Activated naive CD8-positive, alpha-beta T cell (primary cell): ENCODE data around the gene AFF4.

Experiments
- H3K27ac Mint-ChIP-seq: one replicate; pipeline ENCODE4 v1.8.0; 2021; ENCODE audit warnings: mixed read lengths
- H3K27me3 Mint-ChIP-seq: one replicate; pipeline ENCODE4 v1.8.0; 2021; ENCODE audit warnings: mixed read lengths
- H3K36me3 Mint-ChIP-seq: one replicate; pipeline ENCODE4 v1.8.0; 2021; ENCODE audit warnings: mixed read lengths
- H3K4me1 Mint-ChIP-seq: one replicate; pipeline ENCODE4 v1.8.0; 2021; ENCODE audit warnings: low read depth, mixed read lengths
- H3K4me3 Mint-ChIP-seq: one replicate; pipeline ENCODE4 v1.8.0; 2021; ENCODE audit warnings: mild to moderate bottlenecking, mixed read lengths
- H3K9me3 Mint-ChIP-seq: one replicate; pipeline ENCODE4 v1.8.0; 2021; ENCODE audit warnings: low read depth, mixed read lengths

AFF4 gene

GRCh38 chr5:132883261-132883834, 80.1 kb downstream of the AFF4 start:
- peaks cover 3% of the 10 kb centered on the region for H3K36me3 Mint-ChIP-seq
- no peak overlapping the region for H3K27ac Mint-ChIP-seq

GRCh38 chr5:132877938-132878337, 85.5 kb downstream of the AFF4 start:
- H3K9me3 Mint-ChIP-seq, result no peaks in the 10 kb centered on the region
- H3K27me3 Mint-ChIP-seq, result no peaks in the 10 kb centered on the region
- peaks cover 6% of the 10 kb centered on the region for H3K36me3 Mint-ChIP-seq
- H3K4me3 Mint-ChIP-seq, result no peak overlapping the region
- H3K4me1 Mint-ChIP-seq, result no peaks in the 10 kb centered on the region
- no peak overlapping the region for H3K27ac Mint-ChIP-seq

More at GRCh38 chr5:132883261-132883834, 80.1 kb downstream of the AFF4 start:
- Mint-ChIP-seq H3K9me3 (no peaks in the 10 kb centered on the region), H3K4me3 (no peak overlapping the region), H3K27me3 (no peaks in the 10 kb centered on the region), H3K4me1 (peaks cover 2% of the 10 kb centered on the region)

GRCh38 chr5:132877466-132877865, 86.0 kb downstream of the AFF4 start:
- no peaks in the 10 kb centered on the region for H3K27me3 Mint-ChIP-seq
- H3K27ac Mint-ChIP-seq, result no peak overlapping the region
- H3K9me3 Mint-ChIP-seq, result no peaks in the 10 kb centered on the region
- H3K4me3 Mint-ChIP-seq, result no peak overlapping the region
- H3K4me1 Mint-ChIP-seq, result no peaks in the 10 kb centered on the region
- H3K36me3 Mint-ChIP-seq, result peaks cover 6% of the 10 kb centered on the region

GRCh38 chr5:132876020-132876759, 87.2 kb downstream of the AFF4 start:
- H3K27me3 Mint-ChIP-seq, result no peaks in the 10 kb centered on the region
- no peaks in the 10 kb centered on the region for H3K4me1 Mint-ChIP-seq
- peaks cover 6% of the 10 kb centered on the region for H3K36me3 Mint-ChIP-seq
- no peak overlapping the region for H3K27ac Mint-ChIP-seq
- H3K9me3 Mint-ChIP-seq, result no peaks in the 10 kb centered on the region
- no peak overlapping the region for H3K4me3 Mint-ChIP-seq

GRCh38 chr5:132873930-132874271, 89.5 kb downstream of the AFF4 start:
- Mint-ChIP-seq H3K27ac (peak overlapping the region; percentile 34), H3K4me3 (no peak overlapping the region), H3K9me3 (no peaks in the 10 kb centered on the region), H3K4me1 (peaks cover 3% of the 10 kb centered on the region), H3K27me3 (no peaks in the 10 kb centered on the region), H3K36me3 (peaks cover 4% of the 10 kb centered on the region)

GRCh38 chr5:132873119-132873929, 90.1 kb downstream of the AFF4 start, which contains the start of gene LEAP2:
Gene LEAP2 (plus strand): TSS chr5:132873668. CDS start chr5:132873695, 27 bp downstream.
- Mint-ChIP-seq H3K27me3 (no peaks in the 10 kb centered on the region), H3K9me3 (no peaks in the 10 kb centered on the region), H3K4me3 (no peak within 1 kb of the TSS), H3K4me1 (peaks cover 6% of the 10 kb centered on the region), H3K27ac (peak within 1 kb of the TSS; percentile 50), H3K36me3 (peaks cover 6% of the 10 kb centered on the region)

GRCh38 chr5:132872788-132873118, 90.7 kb downstream of the AFF4 start:
- no peaks in the 10 kb centered on the region for H3K27me3 Mint-ChIP-seq
- peaks cover 8% of the 10 kb centered on the region for H3K36me3 Mint-ChIP-seq
- no peak overlapping the region for H3K4me3 Mint-ChIP-seq
- peak overlapping the region; percentile 50 for H3K27ac Mint-ChIP-seq
- no peaks in the 10 kb centered on the region for H3K9me3 Mint-ChIP-seq
- H3K4me1 Mint-ChIP-seq, result peaks cover 7% of the 10 kb centered on the region

- Mint-ChIP-seq H3K27ac (peak overlapping the region; percentile 46), H3K4me3 (no peak overlapping the region), H3K27me3 (no peaks in the 10 kb centered on the region), H3K9me3 (no peaks in the 10 kb centered on the region), H3K36me3 (peaks cover 10% of the 10 kb centered on the region), H3K4me1 (peaks cover 15% of the 10 kb centered on the region)
Observed at GRCh38 chr5:132871459-132872284, 91.8 kb downstream of the AFF4 start.

GRCh38 chr5:132870801-132871200, 92.6 kb downstream of the AFF4 start:
- H3K27ac Mint-ChIP-seq, result peak overlapping the region; percentile 46
- H3K9me3 Mint-ChIP-seq, result no peaks in the 10 kb centered on the region

GRCh38 chr5:132868754-132869153, 94.7 kb downstream of the AFF4 start:
- H3K4me3 Mint-ChIP-seq, result peak overlapping the region; percentile 100
- peak overlapping the region; percentile 76 for H3K27ac Mint-ChIP-seq
- H3K4me1 Mint-ChIP-seq, result peaks cover 28% of the 10 kb centered on the region
- H3K36me3 Mint-ChIP-seq, result peaks cover 14% of the 10 kb centered on the region
- H3K9me3 Mint-ChIP-seq, result no peaks in the 10 kb centered on the region
- H3K27me3 Mint-ChIP-seq, result no peaks in the 10 kb centered on the region

More at GRCh38 chr5:132870801-132871200, 92.6 kb downstream of the AFF4 start:
- Mint-ChIP-seq H3K4me1 (peaks cover 21% of the 10 kb centered on the region), H3K36me3 (peaks cover 14% of the 10 kb centered on the region), H3K27me3 (no peaks in the 10 kb centered on the region), H3K4me3 (no peak overlapping the region)

- H3K27me3 Mint-ChIP-seq, result no peaks in the 10 kb centered on the region
- H3K27ac Mint-ChIP-seq, result peak overlapping the region; percentile 100
- H3K4me3 Mint-ChIP-seq, result peak overlapping the region; percentile 100
- H3K9me3 Mint-ChIP-seq, result no peaks in the 10 kb centered on the region
- H3K36me3 Mint-ChIP-seq, result peaks cover 10% of the 10 kb centered on the region
- peaks cover 28% of the 10 kb centered on the region for H3K4me1 Mint-ChIP-seq
Observed at GRCh38 chr5:132867046-132867451, 96.4 kb downstream of the AFF4 start.

GRCh38 chr5:132866342-132867045, 96.9 kb downstream of the AFF4 start, which contains the start of the genes GDF9 and UQCRQ:
Gene GDF9 (minus strand): TSS chr5:132866469. CDS start chr5:132864533, 1,936 bp downstream.
Gene UQCRQ (plus strand): TSS chr5:132866642. CDS start chr5:132866882, 240 bp downstream.
- peak within 1 kb of the TSS; percentile 100 for H3K27ac Mint-ChIP-seq
- H3K27me3 Mint-ChIP-seq, result no peaks in the 10 kb centered on the region
- H3K9me3 Mint-ChIP-seq, result no peaks in the 10 kb centered on the region
- peak within 1 kb of the TSS; percentile 100 for H3K4me3 Mint-ChIP-seq
- peaks cover 10% of the 10 kb centered on the region for H3K36me3 Mint-ChIP-seq
- H3K4me1 Mint-ChIP-seq, result peaks cover 28% of the 10 kb centered on the region

- Mint-ChIP-seq H3K4me1 (peaks cover 28% of the 10 kb centered on the region), H3K4me3 (peak overlapping the region; percentile 100), H3K27ac (peak overlapping the region; percentile 100), H3K9me3 (no peaks in the 10 kb centered on the region), H3K27me3 (no peaks in the 10 kb centered on the region), H3K36me3 (peaks cover 10% of the 10 kb centered on the region)
Observed at GRCh38 chr5:132865668-132866341, 97.6 kb downstream of the AFF4 start.
